HG03354 (cell line): ENCODE results near the gene COQ8B.

Experiments used
- ATAC-seq: cut with Tn5 transposase; IDR thresholded peaks from one replicate; pipeline ENCODE4 v1.9.1; 2021; ENCODE audit warnings: mild to moderate bottlenecking; ENCODE audit not compliant: unreplicated experiment, poor library complexity, severe bottlenecking

The COQ8B gene

GRCh38 chr19:40646743-40647254 is 69.9 kb downstream of the COQ8B start:
- no peak for ATAC-seq

GRCh38 chr19:40642757-40643305 is 73.9 kb downstream of the COQ8B start:
- no peak for ATAC-seq

GRCh38 chr19:40642051-40642706 is 74.5 kb downstream of the COQ8B start:
- ATAC-seq, result no peak
